T47D (cell line): ENCODE results near the gene HEG1.
A peak's percentile ranks its signal among the peaks of the same experiment; 100 is the strongest.

Experiments used
- DNase-seq, 2 experiments: peaks; one replicate each; pipeline versions ENCODE4 v3.0.0 to v3.0.0-alpha.2; 2011 to 2012; ENCODE audit warnings: low read depth in 1 of 2, low spot score in 1 of 2
- JUND ChIP-seq: IDR thresholded peaks from 2 replicates; pipeline ENCODE4 v1.6.1; 2012; ENCODE audit warnings: low read depth
- in situ Hi-C: cut with HindIII; loops from 2 replicates; pipeline ENCODE4 v1.10.0; 2016; ENCODE audit warnings: low sequenced_read_pairs, low pct_unique_long_range_greater_than_20kb

The HEG1 gene

GRCh38 chr3:125061646-125062045, 5.8 kb upstream of the HEG1 start:
- in situ Hi-C loops = no loop called here

DNA sequence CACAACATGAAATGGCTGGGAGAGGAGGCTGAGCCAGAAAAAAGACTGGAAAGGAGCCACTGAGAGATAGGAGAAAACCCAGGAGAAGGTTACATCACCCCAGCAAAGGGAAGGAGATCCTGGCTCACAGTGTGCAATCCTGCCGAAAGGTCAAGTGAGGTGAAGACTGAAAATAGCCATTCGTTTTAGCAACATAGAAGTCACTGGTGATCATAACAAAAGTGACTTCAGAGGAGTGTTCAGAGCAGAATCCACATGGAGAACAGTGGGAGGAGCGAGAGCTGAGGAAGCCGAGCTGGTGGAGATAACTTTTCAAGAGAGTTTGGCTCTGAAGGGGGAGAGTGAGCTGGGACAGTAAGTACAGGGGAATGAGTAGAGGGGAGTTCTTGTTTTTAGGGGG, 5.4 kb upstream of the HEG1 start:
- no peak for TF ChIP-seq JUND
- in situ Hi-C loops = no loop called here
- DNase-seq = no peak

More at GRCh38 chr3:125061646-125062045, 5.8 kb upstream of the HEG1 start:
- no peak for DNase-seq
- no peak for TF ChIP-seq JUND

DNA sequence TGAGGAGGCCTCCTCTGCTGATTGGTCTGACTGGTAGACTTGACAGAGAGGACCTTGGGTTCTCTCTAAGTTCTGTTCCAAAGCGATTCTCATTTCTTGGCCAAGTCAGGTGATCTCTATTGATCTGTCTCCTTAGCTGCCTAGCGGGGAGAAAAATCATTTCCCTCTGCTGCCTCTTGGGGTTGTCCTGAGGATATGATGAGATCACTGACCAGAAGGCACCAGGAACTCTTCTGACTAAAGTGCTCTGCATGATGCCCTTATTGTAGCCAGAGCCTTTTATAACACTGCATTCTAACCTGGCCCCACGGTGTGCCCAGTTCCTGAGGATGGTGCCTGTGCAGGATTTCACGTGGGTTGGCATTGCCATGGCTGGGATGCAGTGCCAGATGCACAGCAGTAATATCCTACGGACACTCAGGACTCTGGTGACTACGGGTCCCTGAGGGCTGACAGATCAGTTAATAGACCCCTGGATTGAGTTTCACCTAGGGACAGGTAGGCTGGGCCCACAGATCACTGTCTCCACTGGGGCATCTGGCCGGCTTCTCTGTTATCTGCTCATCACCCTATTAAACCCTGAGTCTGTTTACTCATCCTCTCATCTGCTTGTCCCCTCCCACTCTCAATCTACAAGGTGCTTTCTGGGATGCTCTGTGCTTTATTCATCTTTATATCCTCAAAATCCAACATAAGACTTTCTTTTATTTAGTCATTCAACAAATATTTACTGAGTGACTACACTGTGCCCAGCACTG, 3.9 kb upstream of the HEG1 start:
- in situ Hi-C loops = no loop called here
- TF ChIP-seq JUND = no peak
- peak; percentile 30 to 73 for DNase-seq

- in situ Hi-C loops = no loop called here
- DNase-seq = no peak
Observed at GRCh38 chr3:125058959-125059358, 3.2 kb upstream of the HEG1 start.

DNA sequence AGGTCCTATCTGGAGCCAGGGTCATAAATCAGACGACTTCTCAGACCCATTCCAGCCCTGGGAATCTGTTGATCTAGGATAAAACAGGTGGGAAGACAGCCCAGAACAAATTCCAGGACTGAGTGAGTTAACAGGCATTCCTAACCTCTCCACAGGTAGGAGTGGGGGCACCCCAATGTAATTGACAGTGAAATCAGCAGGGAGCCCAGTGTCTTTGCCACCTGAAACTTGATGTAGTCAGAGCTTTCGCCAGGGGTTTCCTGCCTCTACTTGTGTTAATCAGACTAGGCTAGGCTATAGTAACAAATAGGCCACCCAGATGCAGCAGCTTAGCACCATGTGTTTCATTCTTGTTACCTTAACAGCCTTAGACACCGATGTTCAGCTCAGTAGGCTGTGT, 2.7 kb upstream of the HEG1 start:
- DNase-seq = no peak

More at GRCh38 chr3:125058959-125059358, 3.2 kb upstream of the HEG1 start:
- TF ChIP-seq JUND = no peak

GRCh38 chr3:125057186-125057850, 1.5 kb upstream of the HEG1 start:
- DNase-seq = no peak
- TF ChIP-seq JUND = no peak
- in situ Hi-C loops = no loop called here

More for the DNA sequence above, 2.7 kb upstream of the HEG1 start:
- in situ Hi-C loops = no loop called here
- no peak for TF ChIP-seq JUND

DNA sequence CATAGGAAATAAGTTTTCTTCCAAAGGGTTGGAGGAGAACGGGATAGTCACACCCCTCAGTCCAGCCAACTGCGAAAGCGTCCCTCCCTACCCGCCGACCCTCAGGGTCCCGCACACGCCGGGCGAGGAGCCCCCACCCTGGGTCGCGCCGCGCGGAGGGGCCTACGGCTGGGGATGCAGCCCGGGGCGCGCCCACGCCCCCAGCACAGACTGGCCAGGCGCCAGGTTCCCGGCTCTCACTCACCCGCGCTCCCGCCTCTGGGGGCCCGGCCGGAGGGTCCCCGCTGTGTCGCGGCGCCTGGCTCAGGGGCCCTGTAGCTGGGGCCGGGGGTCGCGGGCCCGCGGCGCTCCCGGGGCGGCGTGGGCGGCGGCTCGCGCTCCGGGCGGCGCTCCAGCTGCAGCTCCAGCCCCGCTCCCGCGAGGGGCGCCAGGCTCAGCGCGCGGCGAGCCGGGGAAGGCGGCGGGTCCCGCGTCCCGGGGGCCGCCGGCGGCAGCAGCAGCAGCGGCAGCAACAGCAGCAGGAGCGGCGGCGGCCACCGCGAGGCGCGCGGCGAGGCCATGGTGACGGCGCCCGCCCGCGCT, 375 bp downstream of the HEG1 start:
- in situ Hi-C loops = no loop called here
- peak in 1 of 2 experiments; percentile 49 for DNase-seq
- no peak for TF ChIP-seq JUND

DNA sequence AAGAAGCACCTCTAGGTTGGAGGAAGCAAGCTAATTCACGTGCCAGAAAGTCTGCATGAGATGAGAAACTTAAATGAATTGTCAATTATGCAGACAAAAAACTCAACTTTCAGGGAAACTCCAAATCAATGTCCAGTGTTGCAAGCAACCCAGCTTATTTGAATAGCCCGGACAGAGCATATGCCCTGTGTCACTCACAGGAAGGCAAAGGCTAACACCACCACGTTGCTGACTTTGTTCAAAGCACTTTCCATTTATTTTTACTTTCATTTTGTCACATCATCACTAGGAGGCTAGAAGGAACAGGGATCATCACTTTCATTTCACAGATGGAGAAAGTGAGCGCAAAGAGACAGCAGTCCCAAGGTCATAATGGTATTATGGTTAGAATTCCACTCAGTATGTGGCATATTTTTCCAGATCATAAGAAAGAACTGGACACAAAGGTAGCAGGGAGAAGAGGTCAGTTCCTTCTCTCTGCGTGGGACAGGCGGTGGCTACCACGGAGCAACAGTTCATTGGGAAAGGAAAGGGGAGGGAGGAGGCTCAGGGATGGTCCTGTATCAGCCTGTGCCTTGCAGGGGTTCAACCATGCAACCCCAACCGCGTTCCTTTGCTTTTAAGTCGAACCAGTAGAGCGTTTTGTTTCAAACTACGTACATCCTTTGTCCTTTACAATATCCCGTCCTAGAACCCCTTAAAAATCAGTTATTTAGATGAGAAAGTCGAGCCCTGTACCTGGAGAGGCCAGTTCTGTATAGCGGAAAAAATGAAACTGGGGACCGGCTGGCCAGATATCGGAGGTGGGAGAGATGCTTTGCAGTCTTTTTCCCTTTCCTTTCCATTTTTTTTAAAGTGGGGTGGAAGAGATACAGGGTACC, 1.1 kb downstream of the HEG1 start:
- DNase-seq = peak; percentile 66 to 68
- in situ Hi-C loops = no loop called here
- TF ChIP-seq JUND = no peak

DNA sequence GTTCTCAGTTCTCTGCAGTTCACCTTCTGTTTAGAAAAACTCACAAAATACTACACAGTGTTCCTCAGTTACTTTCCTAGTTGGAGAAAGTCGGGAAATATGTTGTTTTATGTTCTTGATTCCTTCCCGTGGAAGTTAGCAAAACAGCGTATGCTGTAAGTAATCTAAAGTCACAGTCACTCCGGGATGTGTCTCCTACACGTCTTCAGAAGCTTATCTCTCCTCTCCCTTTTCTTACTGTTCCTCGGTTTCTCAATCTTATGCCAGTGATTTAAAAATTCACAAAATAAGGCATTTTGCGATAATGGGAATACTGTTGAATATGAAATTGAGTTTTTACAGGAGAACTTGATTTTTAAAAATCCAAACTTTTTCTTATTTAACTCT, 1.7 kb downstream of the HEG1 start:
- in situ Hi-C loops = no loop called here
- no peak for TF ChIP-seq JUND
- no peak for DNase-seq

- DNase-seq = no peak
- in situ Hi-C loops = no loop called here
- TF ChIP-seq JUND = no peak
Observed at GRCh38 chr3:125053304-125053699, 2.5 kb downstream of the HEG1 start.

- in situ Hi-C loops = no loop called here
- peak in 1 of 2 experiments; percentile 64 for DNase-seq
- no peak for TF ChIP-seq JUND
Observed at GRCh38 chr3:125052624-125053303, 3.0 kb downstream of the HEG1 start.

- DNase-seq = peak in 1 of 2 experiments; percentile 61
- TF ChIP-seq JUND = no peak
- in situ Hi-C loops = no loop called here
Observed at GRCh38 chr3:125051715-125052581, 3.8 kb downstream of the HEG1 start.
